ENCODE results near the gene DEGS2.

The DEGS2 gene

DNA sequence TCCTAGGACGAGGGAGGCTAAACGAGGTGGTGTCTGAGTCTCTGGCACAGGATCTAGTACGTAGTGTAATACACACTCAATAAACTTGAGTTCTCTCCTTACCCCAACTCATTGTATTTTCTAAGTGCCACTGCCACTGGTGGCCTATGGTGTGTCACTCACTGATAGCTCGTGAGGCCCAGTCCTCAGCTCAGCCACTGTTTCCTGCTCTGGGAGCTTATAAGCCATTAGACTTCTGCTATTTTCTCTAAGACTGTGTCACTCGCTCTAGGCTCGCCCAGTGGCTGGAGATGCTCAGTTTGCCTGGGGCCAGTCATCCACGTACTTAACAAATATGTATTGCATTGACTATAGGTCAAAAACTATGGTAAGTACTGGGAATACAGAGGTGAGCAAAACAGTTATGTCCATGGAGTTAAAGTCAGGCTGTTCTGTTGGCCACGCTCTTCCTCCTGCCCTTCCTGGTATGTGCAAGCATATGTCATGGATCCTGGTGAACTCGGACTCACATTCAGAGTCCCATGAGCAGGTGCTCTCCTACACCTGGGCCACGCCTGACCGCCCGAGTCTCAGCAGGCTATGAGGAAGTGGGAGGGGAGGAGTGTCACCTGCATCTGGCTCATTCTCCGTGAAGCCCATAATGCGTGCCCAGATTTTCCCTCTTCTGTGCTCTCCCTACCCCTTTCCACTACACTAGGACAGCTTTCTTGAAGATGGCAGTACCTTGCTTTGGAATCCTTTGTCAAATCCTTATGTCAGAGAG lies 41.6 kb downstream of the DEGS2 start:
- Histone ChIP-seq H3K4me1 (ENCODE audit: insufficient read depth, low read length, poor library complexity, severe bottlenecking) (no peaks in the 10 kb centered on the region), H3K36me3 (ENCODE audit: insufficient read depth, low read length) (peaks cover 96% of the 10 kb centered on the region; the same call in 1 of the 2 replicates), H2AFZ (ENCODE audit: low read length) (no peak overlapping the region), H3K4me2 (ENCODE audit: low read depth, low read length, poor library complexity, severe bottlenecking) (no peak overlapping the region), H3K79me2 (ENCODE audit: insufficient read depth, low read length) (peaks cover 30% of the 10 kb centered on the region; the same call in 1 of the 2 replicates), H3K27me3 (ENCODE audit: insufficient read depth, low read length, poor library complexity, severe bottlenecking) (no peaks in the 10 kb centered on the region), H3K9me3 (ENCODE audit: insufficient read depth, low read depth, low read length) (no peaks in the 10 kb centered on the region), H4K20me1 (ENCODE audit: insufficient read depth, low read length, poor library complexity, severe bottlenecking) (no peaks in the 10 kb centered on the region), H3K4me3 (ENCODE audit: low read length, poor library complexity, severe bottlenecking) (no peak overlapping the region), H3K9me2 (replicated peaks; ENCODE audit: low read depth, low read length) (no peaks in the 10 kb centered on the region), H3K9ac (ENCODE audit: low read depth, low read length, poor library complexity, severe bottlenecking) (no peak overlapping the region), H3F3A (ENCODE audit: low read depth) (no peaks in the 10 kb centered on the region)
- TF ChIP-seq EZH2phosphoT487 (IDR thresholded peaks at IDR 0.05; ENCODE audit: borderline replicate concordance) = no peak
- TF ChIP-seq, protein P1, sequence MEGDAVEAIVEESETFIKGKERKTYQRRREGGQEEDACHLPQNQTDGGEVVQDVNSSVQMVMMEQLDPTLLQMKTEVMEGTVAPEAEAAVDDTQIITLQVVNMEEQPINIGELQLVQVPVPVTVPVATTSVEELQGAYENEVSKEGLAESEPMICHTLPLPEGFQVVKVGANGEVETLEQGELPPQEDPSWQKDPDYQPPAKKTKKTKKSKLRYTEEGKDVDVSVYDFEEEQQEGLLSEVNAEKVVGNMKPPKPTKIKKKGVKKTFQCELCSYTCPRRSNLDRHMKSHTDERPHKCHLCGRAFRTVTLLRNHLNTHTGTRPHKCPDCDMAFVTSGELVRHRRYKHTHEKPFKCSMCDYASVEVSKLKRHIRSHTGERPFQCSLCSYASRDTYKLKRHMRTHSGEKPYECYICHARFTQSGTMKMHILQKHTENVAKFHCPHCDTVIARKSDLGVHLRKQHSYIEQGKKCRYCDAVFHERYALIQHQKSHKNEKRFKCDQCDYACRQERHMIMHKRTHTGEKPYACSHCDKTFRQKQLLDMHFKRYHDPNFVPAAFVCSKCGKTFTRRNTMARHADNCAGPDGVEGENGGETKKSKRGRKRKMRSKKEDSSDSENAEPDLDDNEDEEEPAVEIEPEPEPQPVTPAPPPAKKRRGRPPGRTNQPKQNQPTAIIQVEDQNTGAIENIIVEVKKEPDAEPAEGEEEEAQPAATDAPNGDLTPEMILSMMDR (conservative IDR thresholded peaks at IDR 0.05; ENCODE audit: low read length) = no peak

DNA sequence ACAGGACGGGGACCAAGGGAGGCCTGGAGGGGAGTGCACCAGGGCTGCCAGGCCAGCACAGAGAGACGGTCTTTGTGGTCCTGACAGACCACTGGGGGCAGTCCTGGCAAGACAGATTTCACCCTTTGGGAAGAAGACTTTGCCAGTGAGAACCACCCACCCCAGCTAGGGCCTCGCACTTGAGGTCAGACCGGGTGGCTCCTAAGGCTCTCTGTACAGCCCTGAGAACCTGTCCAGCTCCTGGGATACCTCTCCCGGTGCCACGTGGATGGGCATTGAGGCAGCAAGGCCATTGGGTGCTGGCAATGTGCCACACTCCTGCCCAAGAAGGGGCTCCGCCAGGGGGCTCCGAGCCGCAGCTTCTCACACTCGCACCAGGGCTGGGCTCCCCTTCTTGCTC lies 42.4 kb downstream of the DEGS2 start:
- Histone ChIP-seq H3F3A (ENCODE audit: low read depth) (no peaks in the 10 kb centered on the region), H3K9me3 (ENCODE audit: insufficient read depth, low read depth, low read length) (no peaks in the 10 kb centered on the region), H3K4me1 (ENCODE audit: insufficient read depth, low read length, poor library complexity, severe bottlenecking) (no peaks in the 10 kb centered on the region), H3K4me3 (ENCODE audit: low read length, poor library complexity, severe bottlenecking) (no peak overlapping the region), H2AFZ (ENCODE audit: low read length) (no peak overlapping the region), H3K9ac (ENCODE audit: low read depth, low read length, poor library complexity, severe bottlenecking) (no peak overlapping the region), H3K4me2 (ENCODE audit: low read depth, low read length, poor library complexity, severe bottlenecking) (no peak overlapping the region), H3K9me2 (replicated peaks; ENCODE audit: low read depth, low read length) (no peaks in the 10 kb centered on the region), H3K27me3 (ENCODE audit: insufficient read depth, low read length, poor library complexity, severe bottlenecking) (no peaks in the 10 kb centered on the region), H3K36me3 (ENCODE audit: insufficient read depth, low read length) (peaks cover 97% of the 10 kb centered on the region; the same call in 1 of the 2 replicates), H3K79me2 (ENCODE audit: insufficient read depth, low read length) (peaks cover 38% of the 10 kb centered on the region; the same call in 1 of the 2 replicates), H4K20me1 (ENCODE audit: insufficient read depth, low read length, poor library complexity, severe bottlenecking) (no peaks in the 10 kb centered on the region)
- TF ChIP-seq, protein P1 (conservative IDR thresholded peaks at IDR 0.05; ENCODE audit: low read length) = no peak
- no peak for TF ChIP-seq EZH2phosphoT487 (IDR thresholded peaks at IDR 0.05; ENCODE audit: borderline replicate concordance)

GRCh38 chr14:100116134-100116533 lies 43.3 kb downstream of the DEGS2 start:
- Histone ChIP-seq H3K9ac (ENCODE audit: low read depth, low read length, poor library complexity, severe bottlenecking) (no peak overlapping the region), H3K9me3 (ENCODE audit: insufficient read depth, low read depth, low read length) (no peaks in the 10 kb centered on the region), H3K4me1 (ENCODE audit: insufficient read depth, low read length, poor library complexity, severe bottlenecking) (no peaks in the 10 kb centered on the region), H3K36me3 (ENCODE audit: insufficient read depth, low read length) (peaks cover 96% of the 10 kb centered on the region; the same call in 1 of the 2 replicates), H3K4me3 (ENCODE audit: low read length, poor library complexity, severe bottlenecking) (no peak overlapping the region), H3K79me2 (ENCODE audit: insufficient read depth, low read length) (peaks cover 46% of the 10 kb centered on the region; the same call in 1 of the 2 replicates), H3K4me2 (ENCODE audit: low read depth, low read length, poor library complexity, severe bottlenecking) (no peak overlapping the region), H3K9me2 (replicated peaks; ENCODE audit: low read depth, low read length) (no peaks in the 10 kb centered on the region), H3K27me3 (ENCODE audit: insufficient read depth, low read length, poor library complexity, severe bottlenecking) (no peaks in the 10 kb centered on the region), H2AFZ (ENCODE audit: low read length) (no peak overlapping the region), H3F3A (ENCODE audit: low read depth) (no peaks in the 10 kb centered on the region), H4K20me1 (ENCODE audit: insufficient read depth, low read length, poor library complexity, severe bottlenecking) (no peaks in the 10 kb centered on the region)
- TF ChIP-seq EZH2phosphoT487 (IDR thresholded peaks at IDR 0.05; ENCODE audit: borderline replicate concordance) = no peak
- TF ChIP-seq, protein P1 (conservative IDR thresholded peaks at IDR 0.05; ENCODE audit: low read length) = no peak
